Panc1 (cell line): ENCODE measurements around the gene ARFGAP1. TPM values are rescaled to one million over a fixed set of nuclear protein-coding genes. Genes with fewer than 3 reads are reported as not detected.

ENCODE experiments used
- ATAC-seq: fragments of 200-7000 bp; cut with Tn5 transposase; 2 replicates; pipeline ENCODE4 v1.9.1; 2020; ENCODE audit warnings: mild to moderate bottlenecking, moderate library complexity
- BruUV-seq: library from RNA; stranded (reverse); fragments of 400-500 nt; replicated peaks from 2 replicates; lab custom pipeline; 2021; lab: Mats Ljungman, UMichigan
- CTCF ChIA-PET: fragments of 300-600 bp; sonication (Branson Sonifier 250); formaldehyde crosslinking; loops from one replicate; lab custom pipeline; 2022; ENCODE audit warnings: antibody characterized with exemption; lab: Charles Lee
- POLR2A ChIA-PET: fragments of 300-600 bp; sonication (Branson Sonifier 250); formaldehyde crosslinking; loops from one replicate; lab custom pipeline; 2022; ENCODE audit warnings: antibody characterized with exemption; lab: Charles Lee
- DNase-seq: peaks from one replicate; pipeline ENCODE4 v3.0.0-alpha.2; 2010; ENCODE audit warnings: low read depth, low spot score
- H3K27ac ChIP-seq: 2 replicates; pipeline ENCODE4 v1.5.1; 2011; ENCODE audit warnings: mild to moderate bottlenecking, low read length, inconsistent platforms
- H3K27me3 ChIP-seq: fragments of 200-500 bp; sonication (Bioruptor generic); 2 replicates; pipeline ENCODE4 v1.6.0; 2014; ENCODE audit warnings: low read length, inconsistent platforms; ENCODE audit not compliant: control insufficient read depth, insufficient read depth
- H3K36me3 ChIP-seq: fragments of 200-500 bp; sonication (Bioruptor generic); 2 replicates; pipeline ENCODE4 v1.5.1; 2014; ENCODE audit warnings: inconsistent platforms, mild to moderate bottlenecking, low read length, moderate library complexity; ENCODE audit not compliant: control insufficient read depth, insufficient read depth
- H3K4me1 ChIP-seq: 2 replicates; pipeline ENCODE4 v1.5.1; 2011; ENCODE audit warnings: inconsistent platforms, mild to moderate bottlenecking, low read length, moderate library complexity; ENCODE audit not compliant: control insufficient read depth, insufficient read depth
- H3K4me3 ChIP-seq, 2 experiments: 2 replicates each; pipeline ENCODE4 v1.5.1; 2011 to 2012; ENCODE audit warnings: low read depth in 2 of 2, low read length in 2 of 2, mild to moderate bottlenecking in 2 of 2, inconsistent platforms in 1 of 2, moderate library complexity in 1 of 2
- H3K9me3 ChIP-seq: fragments of 200-500 bp; sonication (Bioruptor generic); 2 replicates; pipeline ENCODE4 v1.5.1; 2014; ENCODE audit warnings: low read depth, mild to moderate bottlenecking, inconsistent platforms, low read length, moderate library complexity; ENCODE audit not compliant: control insufficient read depth, insufficient read depth
- POLR2AphosphoS5 ChIP-seq: IDR thresholded peaks from 2 replicates; pipeline ENCODE4 v1.6.1; 2012; ENCODE audit warnings: mild to moderate bottlenecking, low read depth, low read length, moderate library complexity
- SIN3A ChIP-seq: IDR thresholded peaks from 2 replicates; pipeline ENCODE4 v1.6.1; 2012; ENCODE audit warnings: low read depth, mild to moderate bottlenecking, low read length, moderate library complexity, borderline replicate concordance; ENCODE audit not compliant: insufficient read depth
- TCF7L2 ChIP-seq: IDR thresholded peaks from 2 replicates; pipeline ENCODE4 v1.6.1; 2011; ENCODE audit warnings: mild to moderate bottlenecking, low read depth, low read length, inconsistent platforms
- in situ Hi-C: cut with HindIII; loops from 2 replicates; pipeline ENCODE4 v1.10.0; 2016; ENCODE audit warnings: low sequenced_read_pairs, low pct_unique_long_range_greater_than_20kb
- intact Hi-C: fragments of 100-400 bp; cut with micrococcal nuclease; formaldehyde crosslinking; loops from one replicate; pipeline ENCODE4 v1.10.0; 2022; ENCODE audit not compliant: unreplicated experiment
- total RNA-seq: library from RNA; stranded (reverse); gene quantifications from one replicate; pipeline ENCODE4 v1.2.1, GENCODE V29; 2021; ENCODE audit not compliant: unreplicated experiment
- TF ChIP-seq, protein P1 (sequence below): fragments of 450-650 bp; IDR thresholded peaks from 2 replicates; pipeline ENCODE4 v1.5.1; 2017; ENCODE audit warnings: mild to moderate bottlenecking
- TF ChIP-seq, protein P2 (sequence below), 2 experiments: IDR thresholded peaks; 2 replicates each; pipeline ENCODE4 v1.6.1; 2011 to 2012; ENCODE audit warnings: low read depth in 2 of 2, control low read depth in 1 of 2, low read length in 1 of 2, mild to moderate bottlenecking in 1 of 2, moderate library complexity in 1 of 2; ENCODE audit not compliant: insufficient read depth in 1 of 2

ARFGAP1 gene
- total RNA-seq, 1 experiment from 2014 or later = 110 TPM

DNA sequence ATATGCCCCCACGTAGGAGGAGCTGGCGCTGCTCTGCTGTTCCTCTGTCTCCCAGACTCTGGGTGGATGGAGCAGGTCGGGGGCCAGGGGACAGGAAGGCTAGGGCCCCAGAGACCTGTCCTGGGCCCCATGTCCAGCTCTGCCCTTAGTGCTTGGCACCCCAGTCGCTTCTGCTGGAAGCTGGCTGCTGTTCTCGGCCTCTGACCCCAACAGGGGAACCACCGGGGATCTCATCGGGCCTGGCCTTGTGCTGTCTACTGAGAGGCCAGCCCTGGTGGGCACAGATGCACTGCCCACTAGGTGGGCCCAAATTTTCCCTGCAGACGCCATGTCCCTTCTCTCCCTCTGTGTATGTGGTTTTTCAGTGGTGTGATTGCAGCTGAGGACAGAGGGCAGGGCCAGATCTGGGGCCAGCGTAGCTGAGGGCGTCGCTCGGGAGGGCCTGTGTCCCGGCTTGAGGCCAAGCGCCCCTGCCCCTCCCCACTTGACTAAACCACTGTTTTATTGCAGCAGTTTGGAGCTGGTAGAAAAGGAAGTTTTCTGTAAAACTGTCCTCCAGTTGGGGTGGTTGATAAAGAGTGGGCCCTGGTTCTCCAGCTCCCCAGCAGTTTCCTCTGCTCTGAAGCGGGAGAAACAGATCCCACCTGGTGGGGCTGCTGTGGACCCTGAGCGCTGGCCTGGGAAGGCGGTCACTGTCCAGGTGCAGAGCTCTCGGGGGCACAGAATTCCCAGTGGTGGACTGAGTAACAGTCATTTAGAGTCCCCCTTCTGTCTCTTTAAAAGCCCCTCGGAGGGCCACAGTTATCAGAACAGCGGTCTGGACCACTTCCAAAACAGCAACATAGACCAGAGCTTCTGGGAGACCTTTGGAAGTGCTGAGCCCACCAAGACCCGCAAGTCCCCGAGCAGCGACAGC lies 14.4 kb downstream of the ARFGAP1 start:
- Histone ChIP-seq H3K36me3 (no peaks in the 10 kb centered on the region), H3K27ac (no peak overlapping the region), H3K9me3 (no peaks in the 10 kb centered on the region), H3K27me3 (no peaks in the 10 kb centered on the region), H3K4me1 (peaks cover 13% of the 10 kb centered on the region), H3K4me3 (no peak overlapping the region)
- DNase-seq (no peak), ATAC-seq (no peak)
- TF ChIP-seq, protein P1, sequence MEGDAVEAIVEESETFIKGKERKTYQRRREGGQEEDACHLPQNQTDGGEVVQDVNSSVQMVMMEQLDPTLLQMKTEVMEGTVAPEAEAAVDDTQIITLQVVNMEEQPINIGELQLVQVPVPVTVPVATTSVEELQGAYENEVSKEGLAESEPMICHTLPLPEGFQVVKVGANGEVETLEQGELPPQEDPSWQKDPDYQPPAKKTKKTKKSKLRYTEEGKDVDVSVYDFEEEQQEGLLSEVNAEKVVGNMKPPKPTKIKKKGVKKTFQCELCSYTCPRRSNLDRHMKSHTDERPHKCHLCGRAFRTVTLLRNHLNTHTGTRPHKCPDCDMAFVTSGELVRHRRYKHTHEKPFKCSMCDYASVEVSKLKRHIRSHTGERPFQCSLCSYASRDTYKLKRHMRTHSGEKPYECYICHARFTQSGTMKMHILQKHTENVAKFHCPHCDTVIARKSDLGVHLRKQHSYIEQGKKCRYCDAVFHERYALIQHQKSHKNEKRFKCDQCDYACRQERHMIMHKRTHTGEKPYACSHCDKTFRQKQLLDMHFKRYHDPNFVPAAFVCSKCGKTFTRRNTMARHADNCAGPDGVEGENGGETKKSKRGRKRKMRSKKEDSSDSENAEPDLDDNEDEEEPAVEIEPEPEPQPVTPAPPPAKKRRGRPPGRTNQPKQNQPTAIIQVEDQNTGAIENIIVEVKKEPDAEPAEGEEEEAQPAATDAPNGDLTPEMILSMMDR = no peak
- TF ChIP-seq TCF7L2 (no peak), SIN3A (no peak), POLR2AphosphoS5 (no peak)
- TF ChIP-seq, protein P2, sequence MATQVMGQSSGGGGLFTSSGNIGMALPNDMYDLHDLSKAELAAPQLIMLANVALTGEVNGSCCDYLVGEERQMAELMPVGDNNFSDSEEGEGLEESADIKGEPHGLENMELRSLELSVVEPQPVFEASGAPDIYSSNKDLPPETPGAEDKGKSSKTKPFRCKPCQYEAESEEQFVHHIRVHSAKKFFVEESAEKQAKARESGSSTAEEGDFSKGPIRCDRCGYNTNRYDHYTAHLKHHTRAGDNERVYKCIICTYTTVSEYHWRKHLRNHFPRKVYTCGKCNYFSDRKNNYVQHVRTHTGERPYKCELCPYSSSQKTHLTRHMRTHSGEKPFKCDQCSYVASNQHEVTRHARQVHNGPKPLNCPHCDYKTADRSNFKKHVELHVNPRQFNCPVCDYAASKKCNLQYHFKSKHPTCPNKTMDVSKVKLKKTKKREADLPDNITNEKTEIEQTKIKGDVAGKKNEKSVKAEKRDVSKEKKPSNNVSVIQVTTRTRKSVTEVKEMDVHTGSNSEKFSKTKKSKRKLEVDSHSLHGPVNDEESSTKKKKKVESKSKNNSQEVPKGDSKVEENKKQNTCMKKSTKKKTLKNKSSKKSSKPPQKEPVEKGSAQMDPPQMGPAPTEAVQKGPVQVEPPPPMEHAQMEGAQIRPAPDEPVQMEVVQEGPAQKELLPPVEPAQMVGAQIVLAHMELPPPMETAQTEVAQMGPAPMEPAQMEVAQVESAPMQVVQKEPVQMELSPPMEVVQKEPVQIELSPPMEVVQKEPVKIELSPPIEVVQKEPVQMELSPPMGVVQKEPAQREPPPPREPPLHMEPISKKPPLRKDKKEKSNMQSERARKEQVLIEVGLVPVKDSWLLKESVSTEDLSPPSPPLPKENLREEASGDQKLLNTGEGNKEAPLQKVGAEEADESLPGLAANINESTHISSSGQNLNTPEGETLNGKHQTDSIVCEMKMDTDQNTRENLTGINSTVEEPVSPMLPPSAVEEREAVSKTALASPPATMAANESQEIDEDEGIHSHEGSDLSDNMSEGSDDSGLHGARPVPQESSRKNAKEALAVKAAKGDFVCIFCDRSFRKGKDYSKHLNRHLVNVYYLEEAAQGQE (IDR thresholded peaks at IDR 0.05; ENCODE audit: insufficient read depth in 1 of 2, low read depth in 2 of 2, low read length in 1 of 2) = no peak
- in situ Hi-C loops (loop anchor here (25.0 kb wide), 1 partner anchor 100 kb away; no protein-coding TSS in a partner anchor), intact Hi-C loops (no loop called here)
- CTCF ChIA-PET = no interaction called here
- POLR2A ChIA-PET = no interaction called here
- no TSS peak for BruUV-seq

DNA sequence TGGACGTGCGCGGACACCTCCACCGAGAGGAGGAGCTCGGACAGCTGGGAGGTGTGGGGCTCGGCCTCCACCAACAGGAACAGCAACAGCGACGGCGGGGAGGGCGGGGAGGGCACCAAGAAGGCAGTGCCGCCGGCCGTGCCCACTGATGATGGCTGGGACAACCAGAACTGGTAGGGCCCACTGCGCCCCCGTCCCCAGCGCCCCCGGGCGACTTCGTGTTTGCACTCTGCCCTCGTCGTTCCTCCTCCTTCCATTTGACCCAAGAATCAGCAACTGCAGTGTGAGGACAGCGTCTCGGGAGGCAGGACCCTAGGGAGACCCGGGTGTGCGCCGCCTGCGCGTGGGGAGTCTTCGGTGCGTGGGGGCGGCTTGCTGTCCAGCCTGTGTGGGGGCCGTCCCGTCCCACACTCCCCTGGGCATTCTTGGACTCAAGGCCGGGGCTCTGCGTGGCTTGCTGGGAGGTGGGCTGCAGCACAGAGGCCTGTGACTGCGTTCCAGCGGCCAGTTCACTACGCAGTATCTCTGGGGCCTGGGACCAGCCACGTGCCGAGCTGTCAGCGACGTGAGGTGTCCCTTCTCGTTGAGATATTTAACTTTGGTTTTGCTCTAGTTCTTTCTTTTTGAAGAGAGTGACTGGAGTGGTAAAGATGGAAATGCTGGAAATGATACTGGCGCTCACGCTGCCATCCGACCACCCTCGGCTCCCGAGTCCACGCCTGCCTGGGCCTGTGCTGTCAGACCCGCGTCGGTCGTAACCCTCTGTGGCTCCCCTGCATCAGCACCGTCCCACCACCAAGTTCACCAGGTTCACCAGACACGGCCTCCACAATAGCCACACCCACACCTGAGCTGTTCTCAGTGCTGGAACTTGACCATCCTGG lies 15.3 kb downstream of the ARFGAP1 start:
- Histone ChIP-seq H3K4me1 (peaks cover 13% of the 10 kb centered on the region), H3K9me3 (no peaks in the 10 kb centered on the region), H3K27ac (no peak overlapping the region), H3K36me3 (no peaks in the 10 kb centered on the region), H3K27me3 (no peaks in the 10 kb centered on the region), H3K4me3 (no peak overlapping the region)
- in situ Hi-C loops (loop anchor here (25.0 kb wide), 1 partner anchor 99 kb away; no protein-coding TSS in a partner anchor), intact Hi-C loops (no loop called here)
- CTCF ChIA-PET = no interaction called here
- DNase-seq (no peak), ATAC-seq (no peak)
- BruUV-seq = no TSS peak
- TF ChIP-seq TCF7L2 (no peak), POLR2AphosphoS5 (peak; percentile 6; the same call in 1 of the 2 replicates)
- POLR2A ChIA-PET = no interaction called here
